Measurements from ENCODE around the gene CTTN. TPM values are rescaled to one million over a fixed set of nuclear protein-coding genes. Genes with fewer than 3 reads are reported as not detected.

CTTN gene
- total and polyA plus RNA-seq, 2 of the 8 experiments (the other 6 are each of a cell fraction or from before 2014, with no cell fraction given): 84.6 to 216 TPM

GRCh38 chr11:70483917-70484316 lies 85.6 kb downstream of the CTTN start:
- Histone ChIP-seq H2BK20ac (ENCODE audit: low read length) (no peak overlapping the region), H3K79me2 (ENCODE audit: control insufficient read depth in 1 of 2, insufficient read depth in 2 of 2, low read length in 2 of 2) (no peaks in the 10 kb centered on the region), H3K4ac (replicated peaks; ENCODE audit: insufficient read length, low read depth, low read length) (no peak overlapping the region), H3K23me2 (ENCODE audit: low read depth, low read length) (no peaks in the 10 kb centered on the region), H3K4me1 (replicated peaks in 1 of 4; ENCODE audit: control insufficient read depth in 3 of 4, insufficient read depth in 4 of 4, low read length in 3 of 4) (no peaks in the 10 kb centered on the region), H3K18ac (ENCODE audit: extremely low read depth, low read length) (no peak overlapping the region), H4K5ac (ENCODE audit: insufficient read length, low read depth, low read length) (no peak overlapping the region), H3K9me3 (ENCODE audit: insufficient read depth in 2 of 2, low read depth in 1 of 2, low read length in 1 of 2) (no peaks in the 10 kb centered on the region), H2AK5ac (ENCODE audit: low read depth, low read length) (no peak overlapping the region), H2BK12ac (ENCODE audit: low read depth, low read length) (no peak overlapping the region), H4K91ac (replicated peaks; ENCODE audit: insufficient read length, low read length) (no peak overlapping the region), H3K23ac (ENCODE audit: insufficient read length) (no peak overlapping the region), H3K27ac (ENCODE audit: low read depth, low read length) (no peak overlapping the region), H3K79me1 (ENCODE audit: low read depth, low read length) (no peaks in the 10 kb centered on the region), H4K20me1 (replicated peaks in 1 of 2; ENCODE audit: control insufficient read depth in 1 of 2, insufficient read depth in 2 of 2, low read length in 2 of 2) (no peaks in the 10 kb centered on the region), H3K4me3 (ENCODE audit: extremely low read depth in 1 of 4, insufficient read depth in 2 of 4, low read depth in 3 of 4, low read length in 4 of 4) (no peak overlapping the region), H4K8ac (ENCODE audit: extremely low read depth, insufficient read depth, low read length) (no peak overlapping the region), H3K27me3 (replicated peaks in 1 of 4; ENCODE audit: control insufficient read depth in 3 of 4, extremely low read depth in 1 of 4, insufficient read depth in 3 of 4, low read length in 3 of 4) (no peaks in the 10 kb centered on the region), H2AFZ (ENCODE audit: low read length) (no peak overlapping the region), H2BK5ac (ENCODE audit: low read depth, low read length) (no peak overlapping the region), H3K14ac (ENCODE audit: insufficient read length) (no peak overlapping the region), H3K56ac (replicated peaks; ENCODE audit: insufficient read length, low read depth, low read length) (no peak overlapping the region), H3K9ac (replicated peaks in 1 of 4; ENCODE audit: extremely low read depth in 1 of 4, low read depth in 3 of 4, low read length in 3 of 4) (no peak overlapping the region), H2BK15ac (ENCODE audit: low read length) (no peak overlapping the region), H3K4me2 (ENCODE audit: insufficient read depth in 1 of 2, low read depth in 2 of 2, low read length in 2 of 2) (no peak overlapping the region), H3K36me3 (ENCODE audit: control insufficient read depth in 2 of 4, insufficient read depth in 4 of 4, low read length in 3 of 4) (peaks cover 0 to 18% (median 6%) of the 10 kb centered on the region in 4 experiments; a peak in 6 of 8 replicates), H2BK120ac (replicated peaks; ENCODE audit: low read depth, low read length) (no peak overlapping the region)
- POLR2A ChIA-PET (ENCODE audit: partially characterized antibody): no interaction called here
- TF ChIP-seq YY1 (IDR thresholded peaks at IDR 0.05; ENCODE audit: low read depth, low read length): no peak
- no peak for TF ChIP-seq ATF2 (IDR thresholded peaks at IDR 0.05; ENCODE audit: low read length)
- no peak for TF ChIP-seq RAD21 (IDR thresholded peaks at IDR 0.05 in 1 of 2, conservative IDR thresholded peaks at IDR 0.05 in 1 of 2; ENCODE audit: low read depth in 2 of 2, low read length in 2 of 2)
- TF ChIP-seq NRF1 (IDR thresholded peaks at IDR 0.05; ENCODE audit: low read depth, low read length): no peak
- TF ChIP-seq ATF3 (IDR thresholded peaks at IDR 0.05; ENCODE audit: insufficient read depth, low read depth, low read length): no peak
- TF ChIP-seq BACH1 (IDR thresholded peaks at IDR 0.05; ENCODE audit: low read length): no peak
- TF ChIP-seq TEAD4 (IDR thresholded peaks at IDR 0.05; ENCODE audit: low read depth, low read length): no peak
- no peak for TF ChIP-seq SP1 (IDR thresholded peaks at IDR 0.05; ENCODE audit: low read depth, low read length)
- TF ChIP-seq SRF (IDR thresholded peaks at IDR 0.05; ENCODE audit: low read depth, low read length): no peak
- WGBS, 2 experiments (ENCODE audit: extremely low coverage in 1 of 2, insufficient coverage in 1 of 2, insufficient read length in 1 of 2, insufficient replicate concordance in 2 of 2, low coverage in 1 of 2, low lambda C conversion rate in 2 of 2, missing lambda C conversion rate in 1 of 2): 97% methylated on average over 2 of the region's 2 CpGs; no CpG with 5 or more reads in 1 of the 2 experiments
- DNase-seq (ENCODE audit: low read depth in 1 of 2, low spot score in 2 of 2): no peak
- CTCF ChIA-PET (ENCODE audit: partially characterized antibody): interaction anchor here (1.3 to 8.5 kb wide), 7 partner anchors 9 to 272 kb away, joined by 3 to 90 read pairs (median 5); no protein-coding TSS in a partner anchor
- no peak for FAIRE-seq

Data from H1 (cell line).